GM23338 (cell line): ENCODE results near the gene SYNPO2. TPM values are rescaled to one million over a fixed set of nuclear protein-coding genes. Genes with fewer than 3 reads are reported as not detected.

ENCODE experiments used
- ATAC-seq: fragments of 200-7000 bp; cut with Tn5 transposase; 3 replicates; pipeline ENCODE4 v1.9.1; 2020
- DNase-seq: peaks from one replicate; pipeline ENCODE4 v3.0.0-alpha.2; 2015; ENCODE audit warnings: low spot score
- H2AFZ ChIP-seq: fragments of 200-600 bp; sonication (generic); 2 replicates; pipeline ENCODE4 v1.8.0; 2016; ENCODE audit warnings: antibody characterized with exemption, mild to moderate bottlenecking, moderate library complexity
- H3F3A ChIP-seq: fragments of 200-600 bp; sonication (generic); replicated peaks from 2 replicates; pipeline ENCODE4 v1.8.0; 2017; ENCODE audit warnings: antibody characterized with exemption, mixed run types, low read depth
- H3K27ac ChIP-seq: fragments of 200-600 bp; sonication (generic); 2 replicates; pipeline ENCODE4 v1.6.1; 2016; ENCODE audit warnings: low read depth
- H3K27me3 ChIP-seq: fragments of 200-600 bp; sonication (generic); 2 replicates; pipeline ENCODE4 v1.8.0; 2016; ENCODE audit warnings: mild to moderate bottlenecking, mixed run types, moderate library complexity; ENCODE audit not compliant: insufficient read depth
- H3K36me3 ChIP-seq: fragments of 200-600 bp; sonication (generic); 2 replicates; pipeline ENCODE4 v1.8.0; 2016; ENCODE audit warnings: mild to moderate bottlenecking; ENCODE audit not compliant: insufficient read depth
- H3K4me1 ChIP-seq: fragments of 200-600 bp; sonication (generic); 2 replicates; pipeline ENCODE4 v1.8.0; 2016; ENCODE audit warnings: mild to moderate bottlenecking, moderate library complexity; ENCODE audit not compliant: insufficient read depth
- H3K4me2 ChIP-seq: fragments of 200-600 bp; sonication (generic); 2 replicates; pipeline ENCODE4 v1.7.1; 2017; ENCODE audit warnings: mixed run types
- H3K4me3 ChIP-seq: fragments of 200-600 bp; sonication (generic); 2 replicates; pipeline ENCODE4 v1.6.1; 2016; ENCODE audit warnings: mixed run types
- H3K79me2 ChIP-seq: fragments of 200-600 bp; sonication (generic); replicated peaks from 2 replicates; pipeline ENCODE4 v1.8.0; 2017; ENCODE audit warnings: mild to moderate bottlenecking; ENCODE audit not compliant: insufficient read depth
- H3K9me2 ChIP-seq: fragments of 200-600 bp; sonication (generic); 2 replicates; pipeline ENCODE4 v1.8.0; 2017; ENCODE audit not compliant: insufficient read depth
- H4K20me1 ChIP-seq: fragments of 200-600 bp; sonication (generic); replicated peaks from 2 replicates; pipeline ENCODE4 v1.8.0; 2017; ENCODE audit warnings: mild to moderate bottlenecking; ENCODE audit not compliant: insufficient read depth
- H3K27ac Mint-ChIP-seq: 2 replicates; pipeline ENCODE4 v1.8.0; 2020; ENCODE audit warnings: inconsistent platforms, mild to moderate bottlenecking, moderate library complexity, mixed read lengths
- H3K27me3 Mint-ChIP-seq: 3 replicates; pipeline ENCODE4 v1.8.0; 2022; ENCODE audit warnings: low read depth, mild to moderate bottlenecking, moderate library complexity, mixed read lengths, inconsistent platforms; ENCODE audit not compliant: insufficient read depth, poor library complexity
- H3K36me3 Mint-ChIP-seq: 3 replicates; pipeline ENCODE4 v1.8.0; 2021; ENCODE audit warnings: low read depth, mild to moderate bottlenecking, inconsistent platforms, moderate library complexity, mixed read lengths
- H3K4me1 Mint-ChIP-seq: 3 replicates; pipeline ENCODE4 v1.8.0; 2020; ENCODE audit warnings: mild to moderate bottlenecking, inconsistent platforms, mixed read lengths
- H3K4me3 Mint-ChIP-seq: 3 replicates; pipeline ENCODE4 v1.8.0; 2021; ENCODE audit warnings: moderate library complexity, mild to moderate bottlenecking, inconsistent platforms, mixed read lengths
- H3K9me3 Mint-ChIP-seq: 3 replicates; pipeline ENCODE4 v1.8.0; 2020; ENCODE audit warnings: moderate library complexity, mild to moderate bottlenecking, inconsistent platforms, mixed read lengths
- EZH2phosphoT487 ChIP-seq: fragments of 200-600 bp; sonication (generic); IDR thresholded peaks from one replicate; pipeline ENCODE4 v1.8.1; 2018; ENCODE audit warnings: antibody characterized with exemption; ENCODE audit not compliant: unreplicated experiment
- NANOG ChIP-seq: IDR thresholded peaks from 2 replicates; pipeline ENCODE4 v1.6.1; 2016; ENCODE audit warnings: antibody characterized with exemption, borderline replicate concordance
- ZNF114 ChIP-seq: fragments of 250-450 bp; sonication (Bioruptor Pico); IDR thresholded peaks from 2 replicates; pipeline ENCODE4 v1.5.0; 2020; ENCODE audit warnings: mild to moderate bottlenecking, moderate library complexity
- ZNF331 ChIP-seq: fragments of 250-450 bp; sonication (Bioruptor Pico); IDR thresholded peaks from 2 replicates; pipeline ENCODE4 v1.5.0; 2020; ENCODE audit warnings: low read depth, mild to moderate bottlenecking, moderate library complexity
- polyA plus RNA-seq: library from polyadenylated mRNA; unstranded; fragments of >200 nt; fragmentation: Nextera tagmentation; extraction: Ambion mirVana; gene quantifications from 2 replicates; pipeline ENCODE4 v1.2.1, GENCODE V29; 2016
- total RNA-seq: library from RNA; depleted of rRNA; stranded (reverse); fragments of >200 nt; shearing (Covaris generic); gene quantifications from 2 replicates; pipeline ENCODE4 v1.2.3, GENCODE V29; 2014
- TF ChIP-seq, protein P1 (sequence below): fragments of 250-450 bp; sonication (Bioruptor Pico); IDR thresholded peaks from 2 replicates; pipeline ENCODE4 v1.5.0; 2020; ENCODE audit warnings: mild to moderate bottlenecking, moderate library complexity
- TF ChIP-seq, protein P2 (sequence below): IDR thresholded peaks from 2 replicates; pipeline ENCODE4 v1.6.1; 2016; ENCODE audit warnings: antibody characterized with exemption
- TF ChIP-seq, protein P3 (sequence below), 2 experiments: fragments of 200-600 bp in 1 of 2; sonication (generic) in 1 of 2; conservative IDR thresholded peaks; 2 replicates each; pipeline versions ENCODE4 v1.5.1 to v1.6.1; 2016 to 2017; ENCODE audit warnings: antibody characterized with exemption in 2 of 2, low read depth in 2 of 2, mild to moderate bottlenecking in 2 of 2, moderate library complexity in 1 of 2

Gene SYNPO2
- total and polyA plus RNA-seq, 2 experiments from 2014 or later: 2.1 to 3.4 TPM

DNA sequence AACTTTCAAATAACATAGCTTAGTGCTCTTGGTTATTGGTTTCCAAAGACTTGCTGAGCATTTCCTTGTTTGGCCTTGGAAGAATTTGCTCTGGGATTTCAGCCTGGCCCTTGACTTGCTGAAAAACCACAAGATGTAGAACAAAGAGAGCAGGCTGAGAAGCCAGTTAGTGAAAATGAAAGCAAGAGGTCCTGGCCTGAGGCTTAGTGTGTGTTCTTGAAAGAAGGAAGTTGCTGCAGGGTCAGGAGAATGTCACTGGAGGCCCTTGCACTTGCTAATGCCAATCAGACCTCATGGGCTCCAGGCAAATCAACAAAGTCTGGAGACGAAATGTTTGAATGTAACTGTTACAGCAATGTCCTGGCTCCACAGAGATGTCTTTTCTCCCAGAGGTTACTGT is 79.4 kb downstream of the SYNPO2 start:
- Histone ChIP-seq H2AFZ (peak overlapping the region; percentile 16; the same call in 1 of the 2 replicates), H3K27me3 (no peaks in the 10 kb centered on the region), H3K4me2 (peak overlapping the region; percentile 18; the same call in 1 of the 2 replicates), H3K4me1 (peaks cover 20% of the 10 kb centered on the region), H3K36me3 (no peaks in the 10 kb centered on the region), H3K79me2 (no peaks in the 10 kb centered on the region), H3K4me3 (no peak overlapping the region), H4K20me1 (no peaks in the 10 kb centered on the region), H3F3A (no peaks in the 10 kb centered on the region), H3K9me2 (no peaks in the 10 kb centered on the region), H3K27ac (peak overlapping the region; percentile 35; the same call in 1 of the 2 replicates)
- DNase-seq (peak; percentile 86), ATAC-seq (peak; percentile 96)
- Mint-ChIP-seq H3K9me3 (no peaks in the 10 kb centered on the region), H3K27ac (0 out of 2 replicates have a peak overlapping the region, but pooled peaks have one; percentile 35), H3K27me3 (no peaks in the 10 kb centered on the region), H3K4me1 (peaks cover 23% of the 10 kb centered on the region), H3K36me3 (no peaks in the 10 kb centered on the region), H3K4me3 (no peak overlapping the region)
- TF ChIP-seq, protein P1, sequence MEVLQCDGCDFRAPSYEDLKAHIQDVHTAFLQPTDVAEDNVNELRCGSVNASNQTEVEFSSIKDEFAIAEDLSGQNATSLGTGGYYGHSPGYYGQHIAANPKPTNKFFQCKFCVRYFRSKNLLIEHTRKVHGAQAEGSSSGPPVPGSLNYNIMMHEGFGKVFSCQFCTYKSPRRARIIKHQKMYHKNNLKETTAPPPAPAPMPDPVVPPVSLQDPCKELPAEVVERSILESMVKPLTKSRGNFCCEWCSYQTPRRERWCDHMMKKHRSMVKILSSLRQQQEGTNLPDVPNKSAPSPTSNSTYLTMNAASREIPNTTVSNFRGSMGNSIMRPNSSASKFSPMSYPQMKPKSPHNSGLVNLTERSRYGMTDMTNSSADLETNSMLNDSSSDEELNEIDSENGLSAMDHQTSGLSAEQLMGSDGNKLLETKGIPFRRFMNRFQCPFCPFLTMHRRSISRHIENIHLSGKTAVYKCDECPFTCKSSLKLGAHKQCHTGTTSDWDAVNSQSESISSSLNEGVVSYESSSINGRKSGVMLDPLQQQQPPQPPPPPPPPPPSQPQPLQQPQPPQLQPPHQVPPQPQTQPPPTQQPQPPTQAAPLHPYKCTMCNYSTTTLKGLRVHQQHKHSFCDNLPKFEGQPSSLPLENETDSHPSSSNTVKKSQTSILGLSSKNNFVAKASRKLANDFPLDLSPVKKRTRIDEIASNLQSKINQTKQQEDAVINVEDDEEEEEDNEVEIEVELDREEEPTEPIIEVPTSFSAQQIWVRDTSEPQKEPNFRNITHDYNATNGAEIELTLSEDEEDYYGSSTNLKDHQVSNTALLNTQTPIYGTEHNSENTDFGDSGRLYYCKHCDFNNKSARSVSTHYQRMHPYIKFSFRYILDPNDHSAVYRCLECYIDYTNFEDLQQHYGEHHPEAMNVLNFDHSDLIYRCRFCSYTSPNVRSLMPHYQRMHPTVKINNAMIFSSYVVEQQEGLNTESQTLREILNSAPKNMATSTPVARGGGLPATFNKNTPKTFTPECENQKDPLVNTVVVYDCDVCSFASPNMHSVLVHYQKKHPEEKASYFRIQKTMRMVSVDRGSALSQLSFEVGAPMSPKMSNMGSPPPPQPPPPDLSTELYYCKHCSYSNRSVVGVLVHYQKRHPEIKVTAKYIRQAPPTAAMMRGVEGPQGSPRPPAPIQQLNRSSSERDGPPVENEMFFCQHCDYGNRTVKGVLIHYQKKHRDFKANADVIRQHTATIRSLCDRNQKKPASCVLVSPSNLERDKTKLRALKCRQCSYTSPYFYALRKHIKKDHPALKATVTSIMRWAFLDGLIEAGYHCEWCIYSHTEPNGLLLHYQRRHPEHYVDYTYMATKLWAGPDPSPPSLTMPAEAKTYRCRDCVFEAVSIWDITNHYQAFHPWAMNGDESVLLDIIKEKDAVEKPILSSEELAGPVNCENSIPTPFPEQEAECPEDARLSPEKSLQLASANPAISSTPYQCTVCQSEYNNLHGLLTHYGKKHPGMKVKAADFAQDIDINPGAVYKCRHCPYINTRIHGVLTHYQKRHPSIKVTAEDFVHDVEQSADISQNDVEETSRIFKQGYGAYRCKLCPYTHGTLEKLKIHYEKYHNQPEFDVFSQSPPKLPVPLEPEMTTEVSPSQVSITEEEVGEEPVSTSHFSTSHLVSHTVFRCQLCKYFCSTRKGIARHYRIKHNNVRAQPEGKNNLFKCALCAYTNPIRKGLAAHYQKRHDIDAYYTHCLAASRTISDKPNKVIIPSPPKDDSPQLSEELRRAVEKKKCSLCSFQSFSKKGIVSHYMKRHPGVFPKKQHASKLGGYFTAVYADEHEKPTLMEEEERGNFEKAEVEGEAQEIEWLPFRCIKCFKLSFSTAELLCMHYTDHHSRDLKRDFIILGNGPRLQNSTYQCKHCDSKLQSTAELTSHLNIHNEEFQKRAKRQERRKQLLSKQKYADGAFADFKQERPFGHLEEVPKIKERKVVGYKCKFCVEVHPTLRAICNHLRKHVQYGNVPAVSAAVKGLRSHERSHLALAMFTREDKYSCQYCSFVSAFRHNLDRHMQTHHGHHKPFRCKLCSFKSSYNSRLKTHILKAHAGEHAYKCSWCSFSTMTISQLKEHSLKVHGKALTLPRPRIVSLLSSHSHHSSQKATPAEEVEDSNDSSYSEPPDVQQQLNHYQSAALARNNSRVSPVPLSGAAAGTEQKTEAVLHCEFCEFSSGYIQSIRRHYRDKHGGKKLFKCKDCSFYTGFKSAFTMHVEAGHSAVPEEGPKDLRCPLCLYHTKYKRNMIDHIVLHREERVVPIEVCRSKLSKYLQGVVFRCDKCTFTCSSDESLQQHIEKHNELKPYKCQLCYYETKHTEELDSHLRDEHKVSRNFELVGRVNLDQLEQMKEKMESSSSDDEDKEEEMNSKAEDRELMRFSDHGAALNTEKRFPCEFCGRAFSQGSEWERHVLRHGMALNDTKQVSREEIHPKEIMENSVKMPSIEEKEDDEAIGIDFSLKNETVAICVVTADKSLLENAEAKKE (CRISPR knock-in tag): peak; percentile 93
- TF ChIP-seq ZNF114 (no peak), EZH2phosphoT487 (no peak)

DNA sequence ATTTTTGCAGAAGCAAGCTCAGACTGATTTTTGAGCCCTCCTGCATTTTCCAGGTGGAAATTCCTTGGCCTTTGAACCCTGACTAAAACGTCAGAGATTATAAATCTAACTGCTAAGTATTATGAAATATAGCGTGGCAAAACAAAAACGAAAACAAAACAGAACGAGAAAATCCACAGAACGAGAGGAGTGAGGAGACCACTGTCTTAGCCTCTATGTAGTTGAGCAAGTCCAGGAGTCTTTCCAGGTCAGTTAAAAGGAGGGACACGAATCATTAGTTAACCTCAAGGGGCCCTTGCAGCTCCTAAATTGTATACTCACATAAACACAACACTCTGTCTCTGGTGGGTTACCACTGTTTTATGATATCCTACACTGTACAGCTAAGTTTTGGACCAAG is 80.2 kb downstream of the SYNPO2 start:
- Histone ChIP-seq H3K27ac (0 out of 2 replicates have a peak overlapping the region, but pooled peaks have one; percentile 7), H3K9me2 (no peaks in the 10 kb centered on the region), H2AFZ (peak overlapping the region; percentile 16; the same call in 1 of the 2 replicates), H3K4me3 (no peak overlapping the region), H3K36me3 (no peaks in the 10 kb centered on the region), H3K4me2 (peak overlapping the region; percentile 8; the same call in 1 of the 2 replicates), H3K4me1 (peaks cover 20% of the 10 kb centered on the region), H4K20me1 (no peaks in the 10 kb centered on the region), H3K79me2 (no peaks in the 10 kb centered on the region), H3K27me3 (no peaks in the 10 kb centered on the region), H3F3A (no peaks in the 10 kb centered on the region)
- no peaks in the 10 kb centered on the region for H3K27me3 Mint-ChIP-seq
- peaks cover 23% of the 10 kb centered on the region for H3K4me1 Mint-ChIP-seq
- no peaks in the 10 kb centered on the region for H3K36me3 Mint-ChIP-seq
- no peak overlapping the region for H3K27ac Mint-ChIP-seq
- H3K4me3 Mint-ChIP-seq: no peak overlapping the region
- H3K9me3 Mint-ChIP-seq: no peaks in the 10 kb centered on the region
- ATAC-seq (peak; percentile 27; the same call in 2 of the 3 replicates), DNase-seq (no peak)
- TF ChIP-seq ZNF331 (CRISPR knock-in tag): no peak
- TF ChIP-seq, protein P2, sequence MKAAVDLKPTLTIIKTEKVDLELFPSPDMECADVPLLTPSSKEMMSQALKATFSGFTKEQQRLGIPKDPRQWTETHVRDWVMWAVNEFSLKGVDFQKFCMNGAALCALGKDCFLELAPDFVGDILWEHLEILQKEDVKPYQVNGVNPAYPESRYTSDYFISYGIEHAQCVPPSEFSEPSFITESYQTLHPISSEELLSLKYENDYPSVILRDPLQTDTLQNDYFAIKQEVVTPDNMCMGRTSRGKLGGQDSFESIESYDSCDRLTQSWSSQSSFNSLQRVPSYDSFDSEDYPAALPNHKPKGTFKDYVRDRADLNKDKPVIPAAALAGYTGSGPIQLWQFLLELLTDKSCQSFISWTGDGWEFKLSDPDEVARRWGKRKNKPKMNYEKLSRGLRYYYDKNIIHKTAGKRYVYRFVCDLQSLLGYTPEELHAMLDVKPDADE: no peak
- no peak for TF ChIP-seq EZH2phosphoT487
- TF ChIP-seq, protein P3, sequence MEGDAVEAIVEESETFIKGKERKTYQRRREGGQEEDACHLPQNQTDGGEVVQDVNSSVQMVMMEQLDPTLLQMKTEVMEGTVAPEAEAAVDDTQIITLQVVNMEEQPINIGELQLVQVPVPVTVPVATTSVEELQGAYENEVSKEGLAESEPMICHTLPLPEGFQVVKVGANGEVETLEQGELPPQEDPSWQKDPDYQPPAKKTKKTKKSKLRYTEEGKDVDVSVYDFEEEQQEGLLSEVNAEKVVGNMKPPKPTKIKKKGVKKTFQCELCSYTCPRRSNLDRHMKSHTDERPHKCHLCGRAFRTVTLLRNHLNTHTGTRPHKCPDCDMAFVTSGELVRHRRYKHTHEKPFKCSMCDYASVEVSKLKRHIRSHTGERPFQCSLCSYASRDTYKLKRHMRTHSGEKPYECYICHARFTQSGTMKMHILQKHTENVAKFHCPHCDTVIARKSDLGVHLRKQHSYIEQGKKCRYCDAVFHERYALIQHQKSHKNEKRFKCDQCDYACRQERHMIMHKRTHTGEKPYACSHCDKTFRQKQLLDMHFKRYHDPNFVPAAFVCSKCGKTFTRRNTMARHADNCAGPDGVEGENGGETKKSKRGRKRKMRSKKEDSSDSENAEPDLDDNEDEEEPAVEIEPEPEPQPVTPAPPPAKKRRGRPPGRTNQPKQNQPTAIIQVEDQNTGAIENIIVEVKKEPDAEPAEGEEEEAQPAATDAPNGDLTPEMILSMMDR (conservative IDR thresholded peaks at IDR 0.05; ENCODE audit: low read depth in 2 of 2): no peak
- TF ChIP-seq NANOG: no peak
